HG03175 (cell line): Measurements from ENCODE around the gene GGACT.
"Not testable (repeated sequence)": the region's sequence is repeated elsewhere in the genome, so short reads cannot be mapped to it uniquely, and the experiment has no call there.

Source experiments
- ATAC-seq: cut with Tn5 transposase; IDR thresholded peaks from one replicate; pipeline ENCODE4 v1.9.1; 2021; ENCODE audit warnings: mild to moderate bottlenecking, moderate library complexity; ENCODE audit not compliant: unreplicated experiment

GGACT gene

GRCh38 chr13:100588331-100589177, at the start of gene GGACT:
GGACT (minus strand) TSS chr13:100588789; CDS start chr13:100532591, 56,198 bp downstream.
- peak; percentile 99 for ATAC-seq

GRCh38 chr13:100637796-100638195, 49.2 kb upstream of the GGACT start:
- ATAC-seq: no peak

DNA sequence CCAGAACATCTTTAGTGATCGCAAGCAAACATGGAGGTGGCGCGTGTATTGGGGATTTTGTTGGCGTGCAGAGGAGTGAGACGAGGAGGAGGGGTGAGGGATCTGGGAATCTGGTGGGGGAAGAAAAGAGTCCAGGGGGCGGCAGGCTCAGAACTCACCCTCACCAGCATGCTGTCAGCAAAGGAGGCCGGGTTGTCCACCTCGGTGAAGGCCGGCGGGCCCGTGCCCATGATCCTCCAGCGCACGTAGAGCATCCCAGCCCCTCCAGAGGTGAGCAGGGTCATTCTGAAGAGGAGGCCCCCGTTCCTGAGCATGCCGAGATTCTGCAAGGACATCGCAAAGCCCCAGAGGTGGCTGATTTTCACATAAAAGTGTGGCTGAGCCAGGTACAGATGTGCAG, 48.8 kb upstream of the GGACT start:
- no peak for ATAC-seq

- ATAC-seq: no peak
Measured at GRCh38 chr13:100636441-100636840, 47.9 kb upstream of the GGACT start.

DNA sequence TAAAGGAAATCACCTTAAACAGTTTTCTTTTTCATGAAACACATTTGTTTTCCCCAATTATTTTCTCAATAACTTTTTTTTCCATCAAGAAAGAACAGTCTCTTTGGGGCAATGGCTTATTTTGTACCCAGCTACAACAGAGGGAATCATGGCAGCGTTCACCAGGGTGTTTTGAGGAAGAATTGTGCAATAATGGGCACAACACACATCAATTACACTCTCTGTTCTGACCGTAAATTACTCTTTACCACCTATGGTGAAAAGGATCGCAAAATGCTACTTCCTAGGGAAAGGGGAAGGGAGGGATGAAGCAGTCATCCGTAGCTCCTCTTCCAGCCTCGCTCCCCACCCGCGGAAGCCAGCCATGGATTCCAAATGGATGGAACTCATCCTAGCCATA, 47.4 kb upstream of the GGACT start:
- ATAC-seq: no peak

DNA sequence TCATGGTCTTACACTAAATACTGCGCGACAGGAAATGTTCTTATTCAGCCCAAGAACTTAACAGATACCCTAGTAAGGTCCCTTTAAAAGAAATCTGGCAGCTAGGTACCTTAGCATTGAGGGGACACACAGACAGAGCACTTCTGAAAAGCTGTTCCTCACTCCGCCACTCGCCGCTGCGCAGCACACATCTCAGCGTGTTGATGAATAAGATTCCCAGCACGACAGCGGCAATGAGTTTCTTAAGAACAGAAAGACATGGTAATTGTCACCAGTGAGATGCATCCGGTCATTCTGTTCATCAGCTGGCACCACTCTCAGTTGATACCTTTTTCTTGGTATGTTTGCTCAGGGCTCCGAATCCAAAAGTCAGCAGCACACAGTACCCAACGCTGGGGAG, 46.1 kb upstream of the GGACT start:
- ATAC-seq: no peak

GRCh38 chr13:100633461-100633860, 44.9 kb upstream of the GGACT start:
- no peak for ATAC-seq

- ATAC-seq: no peak
Measured at GRCh38 chr13:100630555-100630954, 42.0 kb upstream of the GGACT start.

GRCh38 chr13:100627120-100627519, 38.5 kb upstream of the GGACT start:
- ATAC-seq: no peak

- no peak for ATAC-seq
Measured at GRCh38 chr13:100625447-100625846, 36.9 kb upstream of the GGACT start.

DNA sequence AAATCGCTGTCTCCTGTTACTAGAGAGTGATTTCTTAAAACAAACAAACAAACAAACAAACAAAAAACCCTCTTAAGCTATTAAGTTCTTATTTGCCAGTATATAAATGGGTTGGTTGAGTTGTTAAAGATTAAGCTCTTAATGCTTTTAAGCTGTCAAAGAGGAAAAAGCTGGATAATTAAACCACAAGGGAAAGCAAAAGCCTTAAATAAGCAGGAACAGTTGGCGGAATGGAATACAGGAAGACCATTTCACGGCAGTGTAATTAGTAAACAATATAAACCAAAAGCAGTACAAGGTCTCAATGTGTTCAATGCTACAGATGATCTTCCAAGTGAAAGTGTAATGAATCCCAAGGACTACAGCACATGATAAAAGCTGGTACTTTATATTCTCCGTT, 32.2 kb upstream of the GGACT start:
- ATAC-seq: no peak

- no peak for ATAC-seq
Measured at GRCh38 chr13:100619940-100620339, 31.4 kb upstream of the GGACT start.

DNA sequence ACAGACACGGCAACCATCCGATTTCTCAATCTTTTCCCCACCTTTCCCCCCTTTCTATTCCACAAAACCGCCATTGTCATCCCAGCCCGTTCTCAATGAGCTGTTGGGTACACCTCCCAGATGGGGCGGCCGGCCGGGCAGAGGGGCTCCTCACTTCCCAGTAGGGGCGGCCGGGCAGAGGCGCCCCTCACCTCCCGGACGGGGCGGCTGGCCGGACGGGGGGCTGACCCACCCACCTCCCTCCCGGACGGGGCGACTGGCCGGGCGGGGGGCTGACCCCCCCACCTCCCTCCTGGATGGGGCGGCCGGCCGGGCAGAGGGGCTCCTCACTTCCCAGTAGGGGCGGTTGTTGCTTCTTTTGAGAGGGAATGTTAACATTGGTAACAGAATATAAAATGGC, 30.3 kb upstream of the GGACT start:
- ATAC-seq: not testable (repeated sequence)

- ATAC-seq: no peak
Measured at GRCh38 chr13:100613031-100613430, 24.4 kb upstream of the GGACT start.

DNA sequence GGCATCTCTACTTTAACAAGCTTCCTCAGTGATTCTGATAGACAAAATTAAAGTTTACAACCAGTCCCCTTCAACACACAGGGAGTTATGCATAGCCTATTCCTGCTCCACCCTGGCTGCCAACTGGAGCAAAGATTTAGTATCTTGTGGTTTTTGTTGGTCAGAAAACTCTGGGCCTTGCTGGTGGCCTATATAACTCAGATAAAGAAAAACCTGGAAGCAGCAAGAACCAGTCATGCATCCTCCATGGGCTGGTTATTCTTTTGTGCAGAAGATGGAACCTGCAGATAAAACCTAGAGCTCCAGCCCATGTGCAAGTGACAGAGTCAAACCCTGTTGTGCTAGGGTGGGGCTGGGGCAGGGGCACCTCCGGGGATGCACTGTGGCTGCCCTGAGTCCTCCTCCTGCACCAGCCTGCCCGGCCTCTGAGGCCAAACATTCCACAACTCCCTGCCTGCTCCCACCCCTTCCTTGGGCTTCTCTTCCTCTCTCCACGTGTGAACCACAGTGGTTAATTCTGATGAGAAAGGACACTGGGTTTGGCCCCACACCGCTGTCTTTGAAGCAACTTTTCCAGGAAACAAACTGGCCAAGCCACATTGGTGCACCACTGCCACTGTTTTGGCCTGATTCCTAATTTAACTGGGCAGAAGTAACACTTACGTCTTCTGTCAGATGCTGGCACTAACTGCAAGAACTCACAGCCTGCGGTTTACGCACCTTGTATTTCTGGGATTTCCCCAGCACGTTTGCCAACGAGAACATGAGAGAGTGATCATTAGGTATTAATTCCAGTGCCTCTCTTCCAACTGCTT, 23.3 kb upstream of the GGACT start:
- peak; percentile 40 for ATAC-seq

GRCh38 chr13:100610391-100611347, 22.1 kb upstream of the GGACT start:
- ATAC-seq: no peak

DNA sequence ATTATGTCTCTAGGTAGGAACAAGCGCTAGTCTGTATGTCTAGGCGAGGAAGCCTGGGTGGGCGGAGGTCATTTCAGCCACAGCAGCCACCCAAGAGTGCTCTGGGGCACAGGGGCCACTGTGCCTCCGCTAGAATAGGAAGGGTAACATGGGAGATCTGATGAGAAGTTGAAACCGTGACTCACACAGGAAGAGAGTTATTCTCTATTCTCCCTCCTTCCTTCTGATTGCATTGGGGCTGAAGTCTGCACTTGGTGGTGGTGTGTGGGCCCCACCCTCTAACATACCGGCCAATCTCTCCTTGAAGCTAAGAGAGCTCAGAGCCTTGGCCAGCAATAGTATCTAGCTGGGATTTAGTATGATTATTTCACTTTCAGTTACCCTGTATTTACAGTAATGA, 20.3 kb upstream of the GGACT start:
- peak; percentile 90 for ATAC-seq

DNA sequence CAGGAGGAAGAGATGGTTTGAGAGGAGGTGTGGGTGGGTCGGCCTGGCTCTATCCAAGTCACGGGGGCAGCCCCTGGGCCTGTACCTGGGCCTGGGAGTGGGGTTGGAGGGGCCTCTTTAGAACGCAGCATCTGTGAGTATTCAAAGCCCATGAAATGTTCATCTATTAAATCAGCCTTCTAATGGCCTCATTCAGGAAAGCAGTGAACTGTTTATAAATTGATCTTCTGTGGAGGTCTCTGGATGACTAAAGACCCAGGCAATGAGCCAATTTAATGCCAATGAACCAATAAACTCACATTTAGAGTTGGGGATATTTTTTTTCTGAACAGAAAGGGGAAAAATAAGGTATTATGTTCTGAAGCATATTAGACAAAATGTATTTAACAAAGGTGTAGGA, 19.9 kb upstream of the GGACT start:
- ATAC-seq: peak; percentile 1

GRCh38 chr13:100604918-100605710, 16.5 kb upstream of the GGACT start:
- ATAC-seq: no peak

DNA sequence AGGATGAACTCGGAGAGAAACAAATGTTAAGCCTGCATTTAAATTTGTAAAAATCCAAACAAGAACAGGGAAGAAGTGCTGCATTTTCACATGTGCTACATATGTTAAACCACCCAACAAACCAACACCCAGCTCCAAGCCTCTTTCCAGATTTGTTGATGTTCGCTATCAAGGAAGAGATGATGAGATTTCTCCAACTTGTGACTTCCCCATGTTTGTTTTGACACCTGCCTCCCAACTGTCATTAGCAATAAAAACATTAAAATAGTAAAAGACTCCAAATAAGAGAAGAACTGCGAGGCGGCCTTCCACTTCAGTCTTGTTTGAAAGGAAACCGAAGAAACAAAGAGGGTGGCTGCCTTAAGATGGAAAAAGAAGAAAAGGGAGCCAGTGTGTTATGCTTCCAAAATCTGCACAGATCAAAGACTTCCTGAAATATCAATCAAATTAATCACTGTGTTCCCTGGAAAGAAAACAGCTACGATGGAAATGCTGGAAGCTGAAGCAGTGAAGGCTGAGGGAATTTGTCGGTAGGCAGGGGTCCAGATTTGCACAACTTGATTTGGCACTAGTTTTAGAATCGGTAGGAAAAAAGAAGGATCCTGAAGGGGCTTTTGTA, 14.0 kb upstream of the GGACT start:
- no peak for ATAC-seq
